ENCODE data around the gene EXOC6B.
A peak's percentile ranks its signal among the peaks of the same experiment; 100 is the strongest.

Gene EXOC6B

DNA sequence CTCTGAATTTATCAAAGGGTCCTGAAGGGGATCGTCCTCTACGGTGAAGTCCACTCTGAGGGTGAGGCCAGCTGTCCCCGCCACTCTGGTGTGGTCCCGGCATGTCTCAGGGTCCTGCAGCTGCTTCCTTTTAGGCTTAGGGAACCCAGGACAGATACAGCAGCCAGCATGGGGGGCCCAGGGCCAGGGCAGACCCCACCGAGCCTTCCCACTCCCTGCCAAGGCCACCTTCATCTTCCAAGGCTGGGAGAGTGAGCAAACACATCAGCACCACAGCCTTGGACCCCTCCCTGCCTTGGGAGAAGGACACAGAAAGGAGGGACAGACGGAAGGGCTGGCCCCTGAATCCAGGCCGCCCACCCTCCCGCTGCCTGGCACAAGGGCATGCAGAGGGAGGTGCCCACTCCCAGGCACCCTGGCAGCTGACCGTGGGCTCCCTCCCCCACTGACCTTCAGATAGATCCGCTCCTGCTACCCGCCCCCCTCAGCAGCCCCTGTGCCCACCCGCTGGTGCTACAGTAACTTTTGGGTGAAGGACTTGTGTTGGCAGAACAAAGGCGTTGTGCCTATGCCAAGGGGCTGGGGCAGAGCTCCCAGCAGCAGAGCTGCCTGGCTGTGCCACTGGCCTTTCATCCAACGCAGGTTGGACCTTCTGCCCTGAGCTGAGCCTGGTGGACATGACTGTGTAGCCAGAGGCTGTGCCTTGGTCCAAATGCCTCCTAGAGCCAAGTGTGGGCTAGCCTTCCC, 685.8 kb downstream of the EXOC6B start:
- TF ChIP-seq POLR2A (IDR thresholded peaks at IDR 0.05; ENCODE audit: low read depth, low read length) = no peak
- no peak for FAIRE-seq
- DNase-seq (ENCODE audit: insufficient read length, low spot score) = no peak

DNA sequence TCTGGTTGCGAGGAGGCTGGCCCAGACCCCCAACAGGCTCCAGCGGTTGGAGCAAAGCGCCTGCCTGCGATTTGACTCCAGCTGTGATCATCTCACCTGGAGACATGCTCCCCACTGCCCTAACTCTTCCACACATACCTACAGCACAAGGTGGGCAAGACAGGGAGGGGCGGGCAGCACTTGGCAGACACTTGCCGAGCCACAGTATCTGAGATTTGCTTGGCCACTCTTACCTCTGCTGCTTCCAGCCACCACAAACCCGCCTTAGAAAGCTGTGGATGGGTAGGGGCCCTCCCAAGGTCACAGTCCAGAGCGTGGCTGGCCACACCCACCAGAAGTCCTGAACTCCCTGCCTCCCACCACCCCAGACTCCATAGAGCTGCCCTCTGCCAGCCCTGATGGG, 686.4 kb downstream of the EXOC6B start:
- TF ChIP-seq POLR2A (IDR thresholded peaks at IDR 0.05; ENCODE audit: low read depth, low read length) = no peak
- DNase-seq (ENCODE audit: insufficient read length, low spot score) = no peak
- FAIRE-seq = no peak

DNA sequence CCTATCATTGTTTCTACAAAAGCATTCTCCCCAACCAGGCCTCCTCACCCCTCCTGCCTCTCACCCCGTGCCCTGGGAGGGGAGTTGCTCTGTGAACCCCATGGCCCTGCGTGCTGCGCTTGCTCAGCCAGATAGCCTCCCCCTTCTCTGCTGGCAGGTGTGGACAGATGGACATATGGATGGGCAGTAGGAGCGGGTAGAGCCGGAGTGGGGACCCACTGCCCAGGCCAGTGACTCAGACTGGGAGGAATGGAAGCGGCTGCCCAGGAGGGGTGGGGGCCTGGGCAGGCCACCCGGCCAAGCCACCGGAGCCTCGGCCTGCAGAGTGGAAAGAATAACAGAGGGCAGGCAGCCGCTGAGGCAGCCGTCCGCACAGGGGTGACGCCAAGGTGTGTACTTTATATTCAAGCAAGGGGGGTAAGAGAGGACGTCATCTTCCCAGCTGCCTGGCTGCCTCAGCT, 686.9 kb downstream of the EXOC6B start:
- no peak for DNase-seq (ENCODE audit: insufficient read length, low spot score)
- TF ChIP-seq POLR2A (IDR thresholded peaks at IDR 0.05; ENCODE audit: low read depth, low read length) = no peak
- FAIRE-seq = no peak

DNA sequence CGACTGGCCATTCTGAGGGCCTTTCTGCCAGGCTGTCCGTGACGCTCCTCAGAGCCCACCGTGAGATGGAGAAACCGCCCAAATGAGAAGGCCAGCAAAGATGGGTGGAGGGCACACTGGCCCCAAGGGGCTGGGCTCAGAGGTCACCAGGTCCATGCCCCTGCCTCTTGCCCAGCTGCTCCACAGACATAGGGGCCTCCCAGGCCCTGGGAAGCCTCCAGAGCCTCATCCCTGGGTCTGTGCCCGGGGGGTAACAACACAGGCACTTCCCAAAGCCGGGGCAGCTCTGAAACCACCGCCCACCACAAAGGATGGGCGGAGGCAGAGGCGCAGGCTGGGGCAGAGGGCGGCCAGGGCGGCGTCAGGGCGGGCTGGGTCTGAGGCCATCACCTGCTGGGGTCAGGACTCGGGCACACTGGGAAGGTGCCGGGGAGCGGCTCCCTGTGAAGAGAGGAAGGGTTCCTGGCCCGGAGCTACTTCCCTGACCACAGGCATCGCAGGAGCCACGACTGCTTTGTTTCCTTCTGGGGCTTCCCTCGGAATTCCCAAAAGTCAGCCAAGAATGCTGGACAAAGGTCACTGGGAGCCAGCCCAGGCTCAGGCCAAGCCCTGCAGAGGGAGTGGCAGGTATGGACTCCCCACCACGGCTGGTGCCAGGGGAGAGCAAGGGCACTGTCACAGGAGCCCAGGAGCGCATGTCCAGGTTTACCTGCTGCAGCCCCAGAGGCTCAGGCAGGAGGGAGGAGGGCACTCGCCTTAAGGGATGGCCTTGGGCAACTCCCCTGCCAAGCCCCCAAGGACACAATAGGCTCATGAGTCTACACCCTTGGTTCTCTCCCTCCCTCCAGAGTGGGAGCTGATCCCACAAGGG, 687.6 kb downstream of the EXOC6B start:
- DNase-seq (ENCODE audit: insufficient read length, low spot score) (no peak), FAIRE-seq (no peak)
- no peak for TF ChIP-seq POLR2A (IDR thresholded peaks at IDR 0.05; ENCODE audit: low read depth, low read length)

DNA sequence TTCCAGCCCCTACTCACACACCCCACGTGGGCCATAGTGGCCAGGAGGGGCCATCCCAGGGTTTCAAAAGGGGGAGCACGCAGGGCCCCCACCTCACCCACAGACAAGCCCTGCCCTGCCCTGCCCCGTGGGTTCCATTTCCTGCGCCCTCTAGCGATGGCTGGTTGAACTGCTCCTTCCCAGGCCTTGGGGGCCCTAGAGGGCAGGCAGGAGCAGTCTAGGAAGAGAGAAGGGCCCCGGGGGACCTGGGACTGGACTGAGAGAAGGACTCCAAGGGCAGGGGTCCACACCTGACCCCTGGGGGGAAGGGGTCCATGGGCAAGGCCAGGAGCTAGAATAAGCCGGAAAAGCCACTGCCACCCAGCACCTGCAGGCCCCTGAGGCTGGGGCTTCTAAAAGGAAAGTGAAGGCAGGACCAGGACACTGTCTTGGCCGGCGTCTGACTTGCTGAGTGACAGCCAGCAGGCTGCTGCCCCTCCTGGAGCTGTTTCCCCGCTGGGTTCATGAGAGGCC, 688.3 kb downstream of the EXOC6B start:
- no peak for FAIRE-seq
- DNase-seq (ENCODE audit: insufficient read length, low spot score) = peak; percentile 82
- no peak for TF ChIP-seq POLR2A (IDR thresholded peaks at IDR 0.05; ENCODE audit: low read depth, low read length)

DNA sequence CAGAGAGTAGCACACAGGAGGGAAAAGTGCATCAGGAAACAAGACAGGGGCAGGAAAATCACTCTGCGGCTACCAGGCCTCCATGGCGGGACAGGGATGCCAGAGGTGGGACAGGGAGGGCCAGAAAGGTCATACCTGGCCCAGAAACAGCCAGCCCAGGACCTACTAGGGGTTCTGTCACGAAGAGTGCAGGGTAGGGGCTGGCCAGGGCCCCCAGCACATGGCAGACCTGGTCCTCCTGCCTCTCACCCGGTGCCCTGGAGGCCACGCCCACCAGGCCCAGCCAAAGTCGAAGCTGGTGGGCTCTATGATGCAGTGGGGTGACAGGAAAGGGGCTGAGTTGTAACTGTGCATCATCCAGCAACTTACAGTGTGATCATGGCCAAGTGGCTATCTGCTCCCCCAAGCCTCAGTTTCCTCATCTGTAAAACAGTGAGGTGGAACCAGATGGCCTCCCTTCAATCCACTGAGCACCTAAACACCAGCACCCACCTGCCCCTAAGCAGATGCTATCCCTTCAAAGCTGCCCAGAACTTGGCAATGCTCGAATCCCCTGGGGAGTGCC, 688.8 kb downstream of the EXOC6B start:
- DNase-seq (ENCODE audit: insufficient read length, low spot score) (no peak), FAIRE-seq (no peak)
- TF ChIP-seq POLR2A (IDR thresholded peaks at IDR 0.05; ENCODE audit: low read depth, low read length) = no peak

DNA sequence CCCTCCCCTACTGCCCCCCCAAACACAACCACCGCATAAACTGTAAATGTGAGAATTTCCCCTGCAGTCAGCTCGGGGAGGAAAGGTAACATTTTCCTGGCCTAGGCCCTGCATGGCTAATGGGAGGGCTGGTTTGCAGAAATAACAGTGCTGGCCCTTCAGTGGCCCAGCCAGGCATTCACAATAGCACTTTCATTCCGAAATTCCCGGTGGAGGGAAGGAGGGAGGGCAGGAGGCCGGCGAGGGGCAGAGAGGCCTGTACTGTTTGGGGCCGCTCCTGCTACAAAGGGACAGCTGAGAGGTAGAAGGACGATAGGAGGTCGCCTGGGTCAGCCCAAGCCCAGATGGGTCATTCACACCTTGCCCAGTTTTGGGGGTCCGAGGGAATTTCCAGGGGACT, 689.5 kb downstream of the EXOC6B start:
- FAIRE-seq (no peak), DNase-seq (ENCODE audit: insufficient read length, low spot score) (no peak)
- TF ChIP-seq POLR2A (IDR thresholded peaks at IDR 0.05; ENCODE audit: low read depth, low read length) = no peak

DNA sequence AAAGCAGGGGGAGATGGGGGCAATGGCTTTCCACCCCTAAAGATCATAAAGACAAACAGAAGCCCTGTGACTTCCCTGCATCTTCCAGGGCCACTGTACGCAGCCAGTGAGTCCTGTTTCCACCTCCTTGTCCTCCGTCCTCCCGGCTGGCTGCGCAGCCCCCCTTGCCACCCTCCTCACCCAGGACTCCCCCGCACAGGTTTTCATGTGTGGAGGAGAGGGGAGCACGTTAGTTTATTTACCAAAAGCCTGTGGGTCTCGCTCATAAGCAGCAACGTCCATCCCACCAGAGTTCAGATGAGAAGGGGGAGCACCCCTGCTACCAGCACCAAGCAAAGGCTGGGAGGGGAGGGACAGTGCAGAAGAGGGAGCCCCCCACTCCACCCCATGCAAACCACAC, 689.9 kb downstream of the EXOC6B start:
- FAIRE-seq = no peak
- DNase-seq (ENCODE audit: insufficient read length, low spot score) = no peak
- no peak for TF ChIP-seq POLR2A (IDR thresholded peaks at IDR 0.05; ENCODE audit: low read depth, low read length)

DNA sequence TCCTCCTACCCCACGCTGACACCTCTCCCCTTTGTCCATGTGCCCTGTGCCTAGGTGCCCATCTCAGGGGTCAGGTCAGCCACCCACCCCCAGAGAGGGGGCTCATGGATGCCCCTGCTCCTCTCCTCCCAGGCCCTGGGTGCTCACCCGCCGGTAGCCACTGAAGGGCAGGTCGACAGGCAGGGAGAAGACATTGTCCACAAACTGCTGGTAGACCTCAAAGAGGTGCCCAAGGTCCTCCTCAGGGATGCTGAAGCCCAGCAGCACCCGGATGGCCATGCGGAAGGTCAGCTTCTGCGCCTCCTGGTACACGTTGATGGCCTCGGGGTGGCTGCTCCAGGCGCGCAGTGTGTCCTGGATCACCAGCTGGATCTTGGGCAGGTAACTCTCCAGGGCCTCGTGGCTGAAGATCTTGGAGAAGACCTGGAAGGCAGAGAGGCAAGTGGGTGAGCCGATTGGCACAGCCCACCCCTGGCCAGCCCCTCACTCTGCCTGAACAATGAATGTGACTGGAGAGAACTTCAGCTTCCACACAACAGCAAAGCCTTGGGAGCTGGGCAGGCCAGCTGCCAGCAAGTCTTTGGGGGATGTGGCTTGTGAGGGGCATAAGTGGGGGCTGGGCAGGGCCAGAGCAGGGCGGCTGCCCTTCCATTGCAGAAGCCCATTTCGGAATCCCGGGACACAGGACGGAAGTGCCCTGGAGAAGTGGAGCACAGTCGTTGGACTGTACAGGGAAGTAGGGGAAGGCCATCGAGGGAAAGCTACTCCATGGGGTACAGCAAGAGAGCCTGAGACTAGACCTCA, 690.6 kb downstream of the EXOC6B start:
- FAIRE-seq = no peak
- no peak for TF ChIP-seq POLR2A (IDR thresholded peaks at IDR 0.05; ENCODE audit: low read depth, low read length)

DNA sequence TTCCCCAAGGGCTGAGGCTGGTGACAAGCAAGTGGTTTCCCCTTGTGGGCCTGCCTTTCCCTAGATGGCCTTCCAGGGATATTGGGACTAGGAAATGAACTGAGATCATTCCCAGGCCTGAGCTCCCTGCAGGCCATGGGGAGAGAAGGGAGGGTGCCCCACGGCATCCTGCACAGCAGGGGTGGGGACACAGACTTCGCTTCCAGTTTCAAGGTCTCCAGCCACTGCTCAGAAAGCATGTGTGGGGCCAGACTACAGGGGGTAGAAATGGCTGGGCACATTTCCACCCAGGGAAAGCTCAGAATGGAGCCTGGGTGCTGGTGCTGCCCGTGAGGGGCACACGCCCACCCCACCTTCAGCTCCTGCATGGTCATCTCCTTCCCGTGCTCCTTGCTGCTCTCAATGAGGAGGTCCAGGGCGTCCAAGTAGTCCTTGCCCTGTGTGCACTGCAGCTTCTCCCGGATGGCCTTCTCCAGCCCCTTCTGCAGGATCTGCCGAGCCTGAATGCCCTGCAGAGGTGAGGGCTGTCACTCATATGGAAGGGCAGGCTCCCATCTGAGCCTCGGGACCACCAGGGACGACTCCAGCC, 691.3 kb downstream of the EXOC6B start:
- FAIRE-seq (no peak), DNase-seq (ENCODE audit: insufficient read length, low spot score) (no peak)
- no peak for TF ChIP-seq POLR2A (IDR thresholded peaks at IDR 0.05; ENCODE audit: low read depth, low read length)

More for the DNA sequence above, 690.6 kb downstream of the EXOC6B start:
- DNase-seq (ENCODE audit: insufficient read length, low spot score) = no peak

DNA sequence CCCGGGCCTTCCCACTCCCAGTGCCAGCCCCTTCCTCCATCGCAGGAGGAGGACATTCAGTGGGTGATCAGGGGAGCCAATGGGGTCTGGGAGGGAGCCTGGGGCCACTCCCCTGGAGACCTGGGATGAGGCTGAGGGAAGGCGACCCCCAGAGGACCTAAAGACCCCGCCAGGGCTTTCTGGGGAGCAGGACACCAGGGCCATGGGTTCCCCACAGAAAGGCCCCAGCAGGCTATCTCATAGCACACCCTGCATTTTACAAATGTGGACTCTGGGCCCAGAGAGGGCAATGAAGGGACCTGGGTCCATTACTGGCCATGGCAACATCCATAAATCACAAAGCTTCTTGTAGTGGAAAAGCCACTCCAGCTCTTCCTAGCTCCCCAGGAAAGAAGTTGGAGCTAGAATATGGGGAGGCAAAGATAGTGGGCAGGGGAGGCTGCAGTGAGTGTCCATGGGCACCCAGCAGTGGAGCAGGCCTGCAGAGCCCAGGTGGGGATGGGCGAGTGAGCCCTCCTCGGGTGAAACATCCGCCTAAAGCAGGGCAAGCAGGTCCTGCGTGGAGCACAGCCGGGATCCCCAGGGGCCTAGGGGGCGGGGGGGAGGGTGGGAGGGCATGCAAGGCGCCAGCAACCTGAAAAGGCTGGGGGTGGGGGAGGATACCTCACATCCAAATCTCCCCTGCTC, 692.0 kb downstream of the EXOC6B start:
- DNase-seq (ENCODE audit: insufficient read length, low spot score) = no peak
- TF ChIP-seq POLR2A (IDR thresholded peaks at IDR 0.05; ENCODE audit: low read depth, low read length) = no peak
- FAIRE-seq = no peak

DNA sequence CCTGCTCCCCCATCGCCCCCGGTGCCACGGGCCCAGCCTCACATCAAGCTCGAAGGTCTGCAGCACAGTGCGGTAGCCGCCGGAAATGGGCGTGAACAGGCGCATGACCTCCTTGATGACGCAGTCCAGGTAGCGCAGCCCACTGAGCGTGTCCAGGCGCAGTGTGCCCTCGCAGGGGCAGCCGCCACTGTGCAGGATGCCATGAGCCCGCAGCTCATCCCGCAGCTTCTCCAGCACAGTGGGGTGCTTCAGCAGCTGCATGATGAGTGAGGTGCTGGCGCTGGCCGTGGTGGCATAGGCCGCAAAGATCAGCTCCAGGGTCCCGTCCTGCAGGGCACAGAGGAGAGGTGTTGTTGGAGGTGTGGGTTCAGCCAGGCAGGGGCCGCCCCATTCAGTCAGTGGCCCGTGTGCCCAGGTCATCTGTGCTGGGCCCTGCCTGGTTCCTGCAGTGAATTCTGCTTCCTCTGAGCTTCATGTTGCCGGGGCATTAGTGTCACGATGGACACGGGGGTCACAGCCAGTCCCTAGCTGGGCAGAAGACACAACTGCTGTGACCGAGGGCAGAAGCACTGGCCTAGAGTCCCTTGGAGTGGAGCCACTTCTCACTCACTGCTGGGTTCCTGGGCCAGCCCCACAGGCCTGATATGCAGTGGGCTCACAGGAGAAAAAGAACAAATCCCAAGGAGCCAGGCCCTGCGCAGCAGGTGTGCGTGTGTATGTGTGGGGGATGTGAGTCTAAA, 692.7 kb downstream of the EXOC6B start:
- TF ChIP-seq POLR2A (IDR thresholded peaks at IDR 0.05; ENCODE audit: low read depth, low read length) = no peak
- no peak for DNase-seq (ENCODE audit: insufficient read length, low spot score)
- no peak for FAIRE-seq
